ENCODE results near the gene SLX9. TPM values are rescaled to one million over a fixed set of nuclear protein-coding genes. Genes with fewer than 3 reads are reported as not detected.

Gene SLX9
- total RNA-seq, 1 donor from 2014 or later = 33.1 TPM

DNA sequence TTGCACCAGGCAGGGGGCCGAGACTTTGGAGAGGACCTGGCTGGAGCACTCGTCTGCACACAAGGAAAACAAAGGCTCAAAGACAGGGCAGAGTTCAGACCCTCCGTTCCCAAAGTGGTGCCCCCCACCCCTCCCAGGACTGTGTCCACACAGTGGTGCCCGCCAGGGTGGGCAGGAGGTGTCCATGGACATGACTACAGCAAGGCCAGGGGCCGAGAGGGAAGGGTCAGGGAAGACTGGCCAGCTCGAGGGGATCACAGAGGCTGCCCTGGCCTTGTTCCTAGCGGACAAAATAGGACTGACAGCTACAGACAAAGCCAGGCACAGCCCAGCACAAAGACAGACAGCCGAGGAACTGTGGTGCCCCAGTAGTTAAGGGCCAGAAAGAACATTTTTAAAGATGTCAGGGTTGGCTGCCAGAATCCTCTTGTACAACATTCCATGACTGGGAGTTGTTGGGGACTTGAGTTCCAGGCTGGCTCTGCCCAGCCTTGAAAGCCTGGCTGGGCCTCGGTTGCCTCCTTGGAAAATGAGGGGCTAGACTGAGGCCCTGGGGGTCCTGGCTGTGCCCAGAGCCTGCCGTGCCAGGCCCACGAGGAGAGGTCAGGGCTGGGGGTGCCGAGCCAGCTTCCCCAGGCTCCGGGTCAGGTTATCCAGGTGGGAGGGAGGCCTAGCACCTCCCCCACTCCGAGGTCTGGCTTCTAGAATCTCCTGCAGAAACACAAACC is 63.7 kb downstream of the SLX9 start:
- TF ChIP-seq CTCF (IDR thresholded peaks at IDR 0.05; ENCODE audit: unreplicated experiment) = no peak
- Mint-ChIP-seq H3K9me3 (ENCODE audit: low read depth) (peaks cover 4% of the 10 kb centered on the region), H3K27me3 (peaks cover 4% of the 10 kb centered on the region), H3K4me1 (ENCODE audit: low read depth) (peaks cover 12% of the 10 kb centered on the region), H3K4me3 (ENCODE audit: low read depth) (no peak overlapping the region), H3K27ac (no peak overlapping the region), H3K36me3 (ENCODE audit: insufficient read depth) (no peaks in the 10 kb centered on the region)
- no peak for DNase-seq (ENCODE audit: low spot score, unreplicated experiment)

GRCh38 chr21:45004059-45004422 is 64.2 kb downstream of the SLX9 start:
- no peak for TF ChIP-seq CTCF (IDR thresholded peaks at IDR 0.05; ENCODE audit: unreplicated experiment)
- Mint-ChIP-seq H3K36me3 (ENCODE audit: insufficient read depth) (no peaks in the 10 kb centered on the region), H3K9me3 (ENCODE audit: low read depth) (peaks cover 4% of the 10 kb centered on the region), H3K4me1 (ENCODE audit: low read depth) (peaks cover 13% of the 10 kb centered on the region), H3K27ac (no peak overlapping the region), H3K27me3 (peaks cover 4% of the 10 kb centered on the region), H3K4me3 (ENCODE audit: low read depth) (no peak overlapping the region)
- no peak for DNase-seq (ENCODE audit: low spot score, unreplicated experiment)

DNA sequence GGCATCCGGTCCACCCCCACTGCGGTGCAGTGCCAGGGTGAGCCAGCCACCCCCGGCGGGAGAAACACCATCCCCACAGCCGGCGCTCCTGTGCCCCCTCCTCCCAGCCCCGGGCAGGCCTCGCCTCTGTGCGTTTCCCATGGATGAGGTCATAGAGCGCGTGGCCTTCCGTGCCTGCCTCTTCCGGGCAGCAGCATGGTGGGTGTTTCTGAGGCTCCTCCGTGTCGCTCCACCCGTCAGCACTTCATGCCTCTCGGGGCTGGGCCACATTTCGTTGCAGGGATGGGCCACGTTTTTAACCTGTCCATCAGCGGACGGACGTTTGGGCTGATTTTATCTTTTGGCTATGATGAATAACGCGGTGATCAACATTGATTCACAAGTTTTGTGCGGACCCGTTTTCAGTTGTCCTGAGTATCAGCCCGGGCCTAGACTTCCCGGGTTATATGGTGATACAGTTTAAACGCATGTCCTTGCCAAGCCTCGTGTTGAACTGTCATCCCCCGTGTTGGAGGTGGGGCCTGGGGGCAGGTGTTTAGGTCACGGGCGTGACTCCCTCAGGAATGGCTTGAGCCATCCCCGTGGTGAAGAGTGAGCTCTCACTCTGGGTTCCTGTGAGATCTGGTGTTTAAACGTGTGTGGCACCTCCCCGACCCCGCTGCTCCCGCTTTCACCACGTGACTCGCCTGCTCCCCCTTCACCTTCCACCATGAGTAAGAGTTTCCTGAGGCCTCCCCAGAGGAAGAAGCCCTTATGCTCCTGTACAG is 64.8 kb downstream of the SLX9 start:
- Mint-ChIP-seq H3K36me3 (ENCODE audit: insufficient read depth) (no peaks in the 10 kb centered on the region), H3K4me3 (ENCODE audit: low read depth) (no peak overlapping the region), H3K27ac (no peak overlapping the region), H3K4me1 (ENCODE audit: low read depth) (peaks cover 13% of the 10 kb centered on the region), H3K9me3 (ENCODE audit: low read depth) (peaks cover 4% of the 10 kb centered on the region), H3K27me3 (peaks cover 2% of the 10 kb centered on the region)
- TF ChIP-seq CTCF (IDR thresholded peaks at IDR 0.05; ENCODE audit: unreplicated experiment) = no peak
- no peak for DNase-seq (ENCODE audit: low spot score, unreplicated experiment)

DNA sequence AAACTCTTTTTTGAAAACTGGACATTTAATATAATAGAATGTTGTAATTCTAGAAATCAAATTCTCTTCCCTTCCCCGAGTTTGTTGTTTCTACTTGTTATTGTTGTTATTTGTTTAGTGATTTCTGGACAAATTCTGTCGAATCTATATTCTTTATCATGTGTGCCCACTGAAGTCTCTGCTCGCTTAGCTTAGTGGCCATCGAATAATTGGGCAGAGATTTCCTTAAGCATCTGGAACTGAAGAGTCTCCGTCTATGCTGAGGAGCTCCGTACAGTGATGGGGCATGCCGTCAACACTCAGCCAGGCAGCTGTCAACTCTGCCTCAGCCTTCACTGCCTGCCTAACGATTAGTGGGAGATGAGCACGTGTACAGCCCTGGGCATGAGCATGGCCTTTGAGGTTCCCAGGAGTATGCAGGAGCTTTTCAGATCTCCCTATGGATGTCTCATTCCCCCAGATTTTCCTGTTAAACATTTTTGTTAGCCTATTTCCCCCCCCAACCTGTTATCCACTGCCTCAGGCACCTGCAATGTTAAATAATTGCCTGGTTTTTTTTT is 66.8 kb downstream of the SLX9 start:
- H3K36me3 Mint-ChIP-seq (ENCODE audit: insufficient read depth) = no peaks in the 10 kb centered on the region
- peaks cover 4% of the 10 kb centered on the region for H3K9me3 Mint-ChIP-seq (ENCODE audit: low read depth)
- H3K27ac Mint-ChIP-seq = no peak overlapping the region
- no peak for DNase-seq (ENCODE audit: low spot score, unreplicated experiment)
- H3K4me1 Mint-ChIP-seq (ENCODE audit: low read depth) = peaks cover 15% of the 10 kb centered on the region
- TF ChIP-seq CTCF (IDR thresholded peaks at IDR 0.05; ENCODE audit: unreplicated experiment) = no peak
- H3K4me3 Mint-ChIP-seq (ENCODE audit: low read depth) = no peak overlapping the region
- H3K27me3 Mint-ChIP-seq = peaks cover 14% of the 10 kb centered on the region

DNA sequence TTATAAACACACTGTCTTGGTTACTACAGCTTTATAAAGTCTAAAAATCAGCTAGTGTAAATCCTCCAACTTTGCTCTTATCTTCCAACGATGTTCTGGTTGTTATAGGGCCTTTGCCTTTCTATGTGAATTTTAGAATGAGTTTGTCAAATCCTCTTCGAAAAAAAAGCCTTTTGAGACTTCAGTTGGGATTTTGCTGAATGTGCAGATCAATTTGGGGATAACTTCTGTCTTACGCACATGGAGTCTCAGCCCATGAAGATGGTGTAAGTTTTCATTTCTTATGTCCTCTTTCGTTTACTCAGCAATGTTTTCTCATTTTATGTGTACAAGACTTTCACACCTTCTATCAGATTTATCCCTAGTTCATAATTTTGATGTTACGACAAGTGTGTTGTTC is 69.8 kb downstream of the SLX9 start:
- Mint-ChIP-seq H3K4me3 (ENCODE audit: low read depth) (no peak overlapping the region), H3K27me3 (peaks cover 17% of the 10 kb centered on the region)

More for the DNA sequence above, 69.8 kb downstream of the SLX9 start:
- Mint-ChIP-seq H3K27ac (no peak overlapping the region), H3K4me1 (ENCODE audit: low read depth) (peaks cover 23% of the 10 kb centered on the region), H3K9me3 (ENCODE audit: low read depth) (peaks cover 4% of the 10 kb centered on the region), H3K36me3 (ENCODE audit: insufficient read depth) (no peaks in the 10 kb centered on the region)
- no peak for DNase-seq (ENCODE audit: low spot score, unreplicated experiment)
- no peak for TF ChIP-seq CTCF (IDR thresholded peaks at IDR 0.05; ENCODE audit: unreplicated experiment)
